IPS-11a (cell line): ENCODE data around the gene HSPA12B.

Experiments
- H3K4me3 ChIP-seq: one replicate; pipeline ENCODE4 v1.5.1; 2013; ENCODE audit warnings: low read depth, low read length, control low read depth

The HSPA12B gene

GRCh38 chr20:3801299-3801698 is 68.8 kb downstream of the HSPA12B start:
- H3K4me3 ChIP-seq = no peak overlapping the region

- H3K4me3 ChIP-seq = no peak overlapping the region
Measured at GRCh38 chr20:3801846-3802245, 69.4 kb downstream of the HSPA12B start.
